Measurements from ENCODE around the gene RBM18.

DNA sequence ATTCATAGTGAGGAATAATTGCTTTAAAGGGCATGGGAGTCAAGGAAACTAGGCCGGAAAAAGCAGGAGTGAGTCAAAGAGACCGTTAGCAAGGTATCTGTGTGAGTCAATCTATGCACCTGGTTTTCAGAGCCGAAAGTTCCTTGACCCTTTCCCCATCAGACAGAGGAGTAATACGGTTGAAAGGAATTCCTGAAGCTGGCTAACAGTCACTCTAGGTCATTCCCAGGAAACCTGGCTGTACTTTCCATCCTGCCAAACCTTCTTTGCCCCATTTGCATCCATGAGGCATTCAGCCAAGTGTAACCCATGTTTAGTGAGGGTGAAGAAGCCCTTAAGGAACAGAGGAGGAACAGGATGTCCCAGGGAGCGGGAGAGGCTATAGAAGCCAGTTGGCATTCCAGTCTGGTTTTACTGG lies 16.2 kb downstream of the RBM18 start:
- no peak for TF ChIP-seq ZNF274 (IDR thresholded peaks at IDR 0.05; ENCODE audit: low read depth, low read length)
- no peak for TF ChIP-seq YY1 (IDR thresholded peaks at IDR 0.05; ENCODE audit: insufficient read depth, insufficient read length)
